Sigmoid colon (tissue), 4 donors: Measurements from ENCODE around the gene PTPRN.

Experiments used
- CTCF ChIP-seq, 4 experiments: fragments of 450-650 bp in 3 of 4; fragments of 200-600 bp in 1 of 4; IDR thresholded peaks; one replicate each; pipeline ENCODE4 v1.5.1; 2016 to 2019; ENCODE audit warnings: antibody characterized with exemption in 4 of 4, mild to moderate bottlenecking in 3 of 4, moderate library complexity in 2 of 4
- EP300 ChIP-seq, 4 donors: sonication (generic); formaldehyde crosslinking; IDR thresholded peaks; one replicate each; pipeline ENCODE4 v1.6.1; 2017; ENCODE audit warnings: antibody characterized with exemption in 4 of 4
- POLR2A ChIP-seq, 2 donors: fragments of 450-650 bp; IDR thresholded peaks; one replicate each; pipeline ENCODE4 v1.6.1; 2016; ENCODE audit warnings: antibody characterized with exemption in 2 of 2, mild to moderate bottlenecking in 2 of 2, moderate library complexity in 2 of 2

- no peak for TF ChIP-seq CTCF (IDR thresholded peaks at IDR 0.05)
- peak in 1 of 4 donors; percentile 52 for TF ChIP-seq EP300 (IDR thresholded peaks at IDR 0.05)
- TF ChIP-seq POLR2A (IDR thresholded peaks at IDR 0.05), result no peak
Observed at GRCh38 chr2:219289537-219290361, 19.5 kb downstream of the PTPRN start.
